ENCODE measurements around the gene CEP83.

GRCh38 chr12:94507455-94507854 is 47.8 kb upstream of the CEP83 start:
- TF ChIP-seq POLR2A (IDR thresholded peaks at IDR 0.05) (no peak), POLR2AphosphoS5 (IDR thresholded peaks at IDR 0.05) (no peak)
